NCI-H1694 (cell line): Measurements from ENCODE around the gene MRPL48.
"Not testable (repeated sequence)": the region's sequence is repeated elsewhere in the genome, so short reads cannot be mapped to it uniquely, and the experiment has no call there.

ENCODE experiments used
- DNase-seq: peaks from one replicate; lab custom pipeline; 2025; lab: John Stamatoyannopoulos, UW

Gene MRPL48

GRCh38 chr11:73779084-73779902 lies 8.4 kb upstream of the MRPL48 start:
- peak; percentile 96 for DNase-seq

DNA sequence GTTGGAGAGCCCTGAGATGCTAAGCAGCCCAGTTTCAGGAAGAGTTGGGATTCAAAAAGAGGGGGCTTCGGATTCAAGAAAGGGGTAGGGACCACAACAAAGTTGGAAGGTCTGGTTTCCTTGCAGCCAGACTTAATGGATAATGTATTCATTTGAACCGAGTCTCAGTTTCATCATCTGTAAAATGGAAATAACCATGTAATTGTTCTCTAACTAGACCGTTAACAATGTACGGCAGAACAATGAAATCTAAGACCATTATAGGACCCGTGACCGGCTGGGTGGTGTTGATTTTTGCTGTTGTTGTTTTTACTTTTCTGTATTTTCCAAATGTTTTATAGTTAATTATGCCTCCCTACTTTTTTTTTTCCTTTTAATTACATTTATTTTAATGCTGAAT lies 6.4 kb upstream of the MRPL48 start:
- DNase-seq, result no peak

DNA sequence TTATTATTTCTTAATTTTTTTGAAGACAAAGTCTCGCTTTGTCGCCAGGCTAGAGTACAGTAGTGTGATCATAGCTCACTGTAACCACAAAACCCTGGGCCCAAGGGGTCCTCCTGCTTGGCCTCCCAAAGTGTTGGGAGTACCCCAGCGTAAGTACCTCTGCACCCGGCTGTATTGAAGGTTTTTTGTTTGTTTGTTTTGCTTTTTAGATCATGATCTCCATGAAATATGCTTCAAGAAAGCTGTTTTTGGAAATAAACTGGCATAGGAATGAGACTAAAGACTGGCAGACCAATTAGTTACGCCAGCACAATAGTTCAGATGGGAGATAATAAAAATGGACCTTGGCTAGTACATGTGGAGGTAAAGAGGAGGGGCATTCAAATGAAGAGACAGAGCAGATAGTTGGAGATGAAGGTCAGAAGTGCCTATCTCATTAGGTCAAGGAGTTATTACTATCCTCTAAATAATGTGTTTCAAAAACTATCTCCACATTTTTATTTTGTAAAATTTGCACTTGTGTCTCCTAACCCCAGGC lies 4.1 kb upstream of the MRPL48 start:
- no peak for DNase-seq

GRCh38 chr11:73784080-73784634 lies 3.5 kb upstream of the MRPL48 start:
- DNase-seq, result no peak

DNA sequence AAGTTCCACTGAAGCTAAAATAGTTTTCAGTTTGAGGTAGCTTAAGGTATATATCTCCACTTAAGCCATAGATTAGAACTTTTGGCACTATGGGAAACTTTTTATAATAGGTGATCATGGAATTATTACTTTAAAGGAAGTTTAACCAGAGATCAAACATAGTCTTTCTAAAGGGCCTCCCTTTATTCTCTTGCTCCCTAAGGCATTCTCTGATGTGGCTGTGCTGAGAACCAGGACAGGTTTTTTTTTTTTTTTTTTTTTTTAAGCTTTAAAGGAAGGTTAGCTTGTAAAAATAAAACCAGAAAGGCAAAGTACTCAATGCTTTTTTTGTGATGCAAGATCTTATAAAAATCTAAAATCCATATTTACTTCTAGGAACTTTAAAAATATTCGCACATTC lies 2.9 kb upstream of the MRPL48 start:
- no peak for DNase-seq

GRCh38 chr11:73785467-73785866 lies 2.2 kb upstream of the MRPL48 start:
- not testable (repeated sequence) for DNase-seq

DNA sequence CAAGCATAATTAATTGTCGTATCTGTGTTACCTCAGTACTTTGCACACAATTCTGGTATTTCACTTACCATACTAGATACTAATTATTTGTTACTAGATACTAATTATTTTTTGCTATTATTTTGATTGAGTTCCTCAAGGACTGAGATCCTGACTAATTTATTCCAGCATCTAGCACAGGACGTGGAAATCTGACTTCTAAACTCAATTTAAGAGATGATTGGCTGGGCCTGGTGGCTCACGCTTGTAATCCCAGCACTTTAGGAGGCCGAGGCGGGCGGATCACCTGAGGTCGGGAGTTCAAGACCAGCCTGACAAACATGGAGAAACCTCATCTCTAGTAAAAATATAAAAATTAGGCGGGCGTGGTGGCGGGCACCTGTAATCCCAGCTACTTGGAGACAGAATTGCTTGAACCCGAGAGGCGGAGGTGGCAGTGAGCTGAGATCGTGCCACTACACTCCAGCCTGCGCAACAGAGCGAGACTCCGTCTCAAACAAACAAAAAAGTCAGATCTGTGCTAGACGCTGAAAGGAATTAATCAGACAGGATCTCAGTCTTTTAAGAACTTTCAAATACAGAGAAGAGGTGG lies 527 bp upstream of the MRPL48 start:
- DNase-seq, result no peak

DNA sequence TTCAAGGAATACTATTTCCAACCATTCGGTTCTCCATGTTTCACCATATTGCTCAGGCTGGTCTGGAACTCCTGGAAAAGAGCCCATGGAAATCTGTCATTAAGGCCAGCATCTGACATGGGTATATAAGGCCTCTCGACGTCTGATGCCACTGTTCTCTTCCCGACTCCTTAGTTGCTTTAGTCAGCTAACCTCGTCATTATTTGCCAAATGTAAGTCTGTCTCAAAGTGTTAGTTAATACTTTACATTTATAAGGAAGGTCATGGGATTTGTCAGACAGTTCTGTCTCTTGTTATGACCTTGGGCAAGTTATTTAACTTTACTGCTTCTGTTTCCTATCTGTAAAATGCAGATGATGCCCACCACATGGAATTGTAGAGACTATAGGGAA lies 1.6 kb downstream of the MRPL48 start:
- no peak for DNase-seq

DNA sequence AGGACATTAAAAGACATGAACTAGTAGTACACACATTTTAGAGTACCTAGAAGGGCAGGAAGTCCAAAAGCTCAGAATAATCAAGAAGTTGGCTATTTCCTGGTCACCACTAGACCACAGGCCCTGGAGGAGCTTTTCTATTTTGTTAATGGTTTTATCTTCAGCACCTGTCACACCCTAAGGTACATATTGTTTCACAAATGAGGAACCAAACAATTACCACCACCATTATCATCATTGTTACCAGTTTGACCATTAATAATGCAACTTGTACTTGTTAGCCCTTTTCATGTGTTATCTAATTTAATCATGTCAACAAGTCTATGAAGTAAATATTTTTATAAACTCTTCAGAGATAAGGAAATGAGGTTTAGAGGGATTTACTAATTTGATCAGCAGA lies 4.9 kb downstream of the MRPL48 start:
- DNase-seq, result no peak

DNA sequence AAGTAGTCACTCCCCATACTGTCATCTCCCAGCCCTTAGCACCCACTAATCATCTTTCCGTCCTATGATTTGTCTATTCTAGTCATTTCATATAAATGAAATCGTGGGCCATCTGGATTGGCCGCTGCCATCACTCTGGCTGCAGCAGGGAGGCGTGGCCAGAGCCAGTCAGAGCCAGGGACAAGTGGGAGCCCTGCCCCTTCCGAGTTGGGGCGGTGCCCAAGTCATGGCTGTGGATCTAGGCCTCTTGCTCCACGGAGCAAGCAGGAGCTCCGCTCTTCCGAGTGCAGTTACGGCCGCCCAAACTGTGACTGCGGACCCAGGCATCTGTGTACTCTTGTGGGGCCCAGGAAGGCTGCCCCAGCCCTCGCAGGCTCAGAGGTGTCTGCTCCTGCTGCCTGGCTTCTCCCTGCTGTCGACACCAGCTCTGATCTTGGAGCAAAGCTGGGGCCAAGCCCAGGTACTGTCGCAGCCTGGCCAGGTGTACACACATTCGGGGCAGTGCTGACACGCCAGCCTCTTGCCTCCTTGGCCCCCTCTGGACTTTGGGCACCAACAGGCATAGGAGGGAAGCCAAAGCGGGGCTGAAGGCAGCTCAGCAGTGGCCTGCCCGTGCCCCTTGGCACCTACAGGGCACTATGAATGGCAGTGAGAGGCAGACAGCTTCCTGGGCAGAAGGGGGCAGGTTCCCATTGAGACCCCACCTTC lies 8.4 kb downstream of the MRPL48 start:
- DNase-seq, result no peak

DNA sequence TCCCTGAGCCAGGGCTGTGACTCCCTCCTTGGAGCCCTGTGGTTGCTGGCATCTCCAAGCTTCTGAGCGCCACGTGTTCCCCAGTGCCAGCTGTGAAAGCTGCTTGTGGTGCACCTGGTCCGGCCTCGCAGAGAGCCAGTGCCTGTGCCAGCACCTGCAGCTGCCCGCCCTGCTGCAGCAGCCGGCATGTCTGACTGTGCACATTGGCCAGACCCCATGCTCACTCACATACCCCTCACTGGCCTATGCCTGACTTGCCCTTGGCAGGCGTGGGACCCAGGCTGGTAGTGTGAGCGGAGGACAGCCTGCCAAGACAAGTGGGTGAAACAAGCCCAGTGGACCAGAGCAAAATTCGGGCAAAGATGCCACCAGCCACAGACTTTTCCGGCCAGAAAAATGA lies 9.8 kb downstream of the MRPL48 start:
- DNase-seq, result no peak

DNA sequence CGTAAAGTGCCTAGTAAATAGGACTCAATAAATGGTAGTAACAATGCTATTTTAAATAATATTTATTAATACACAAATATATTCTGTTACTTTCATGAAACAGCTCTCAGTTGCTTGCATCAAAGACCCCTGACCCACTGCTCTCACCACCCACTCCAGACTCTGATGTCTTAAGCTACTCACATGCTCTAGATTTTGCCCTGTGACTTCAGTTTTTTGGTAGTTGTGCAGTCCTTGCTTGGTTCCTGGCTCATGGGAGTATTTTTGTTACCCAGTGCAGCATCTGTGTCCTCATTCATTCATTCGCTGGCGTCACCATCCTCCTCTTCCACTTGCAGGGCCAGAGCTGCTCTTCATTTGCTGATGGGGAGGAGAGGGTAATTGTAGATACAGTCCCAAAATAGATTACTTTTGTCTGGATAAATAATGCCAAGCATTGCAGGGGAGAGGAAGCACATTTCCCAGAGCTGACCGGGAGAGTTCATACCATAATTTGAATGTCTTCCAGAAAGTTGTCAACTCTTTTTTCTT lies 12.7 kb downstream of the MRPL48 start:
- DNase-seq, result no peak

GRCh38 chr11:73801136-73801535 lies 13.5 kb downstream of the MRPL48 start:
- no peak for DNase-seq

DNA sequence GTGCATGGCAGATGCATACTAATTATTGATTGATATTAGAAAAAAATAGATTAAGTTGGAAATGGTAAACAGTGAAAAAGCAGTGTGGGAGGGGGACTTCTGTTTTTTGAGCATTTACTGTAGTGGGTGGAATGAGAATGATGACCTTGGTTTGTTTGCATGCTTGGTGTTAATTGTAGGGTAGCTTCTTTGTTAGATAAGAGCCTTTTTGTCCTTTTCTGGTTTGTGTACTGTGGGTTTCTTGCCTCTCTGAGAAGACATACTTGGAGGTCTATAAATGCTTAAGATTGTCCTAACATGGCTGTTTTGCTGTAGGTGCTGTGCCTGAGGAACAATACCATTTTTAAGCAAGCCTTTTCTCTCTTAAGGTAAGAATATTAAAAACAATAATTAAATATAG lies 17.0 kb downstream of the MRPL48 start:
- no peak for DNase-seq

DNA sequence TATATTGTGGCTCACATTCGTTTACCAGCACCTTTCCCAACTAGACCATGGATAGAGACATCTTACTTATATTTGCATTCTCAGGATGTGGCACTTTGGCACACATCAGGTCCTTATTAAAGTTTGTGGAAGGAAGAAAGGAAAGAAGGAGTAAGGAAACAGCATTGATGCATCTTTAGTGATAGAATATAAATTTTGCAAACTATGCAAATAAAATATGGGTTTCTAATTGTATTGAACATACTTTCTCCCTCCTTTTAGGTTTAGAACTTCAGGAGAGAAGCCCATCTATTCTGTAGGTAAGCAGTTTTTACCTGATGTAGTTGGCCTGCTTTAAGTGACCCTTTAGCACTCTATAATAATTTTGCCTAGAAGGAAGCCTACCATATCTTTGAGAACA lies 20.4 kb downstream of the MRPL48 start:
- no peak for DNase-seq

DNA sequence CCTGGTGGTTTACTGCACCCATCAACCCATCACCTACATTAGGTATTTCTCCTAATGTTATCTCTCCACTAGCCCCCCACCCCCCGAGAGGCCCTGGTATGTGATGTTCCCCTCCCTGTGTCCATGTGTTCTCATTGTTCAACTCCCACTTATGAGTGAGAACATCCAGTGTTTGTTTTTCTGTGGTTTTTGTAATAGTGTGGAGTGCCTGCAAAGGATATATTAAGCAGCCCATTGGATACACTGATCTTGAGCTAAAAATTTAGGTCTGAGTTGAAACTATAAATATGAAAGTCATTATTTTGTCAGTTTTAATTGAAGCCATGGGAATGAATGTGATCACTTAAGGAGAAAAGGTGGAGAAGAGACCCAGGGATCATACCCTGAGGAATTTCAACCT lies 23.0 kb downstream of the MRPL48 start:
- DNase-seq, result no peak

DNA sequence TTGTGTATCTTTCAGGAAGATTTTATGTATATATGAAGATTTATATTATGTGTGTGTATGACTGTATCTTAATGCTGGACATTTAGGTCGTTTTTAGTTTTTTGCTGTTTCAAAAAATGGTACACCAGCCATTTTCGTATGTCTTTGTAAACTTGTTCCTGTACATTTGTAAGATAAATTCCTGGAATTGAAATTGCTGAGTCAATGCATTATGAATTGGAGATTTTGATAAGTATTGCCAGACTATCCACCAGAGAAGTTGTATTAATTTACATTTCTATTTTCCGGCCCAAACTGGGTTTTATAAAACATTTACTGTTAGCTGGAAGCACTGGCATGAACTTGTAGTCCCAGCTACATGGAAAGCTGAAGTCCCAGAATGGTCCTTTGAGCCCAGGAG lies 24.6 kb downstream of the MRPL48 start:
- no peak for DNase-seq

GRCh38 chr11:73814812-73815211 lies 27.1 kb downstream of the MRPL48 start:
- no peak for DNase-seq

DNA sequence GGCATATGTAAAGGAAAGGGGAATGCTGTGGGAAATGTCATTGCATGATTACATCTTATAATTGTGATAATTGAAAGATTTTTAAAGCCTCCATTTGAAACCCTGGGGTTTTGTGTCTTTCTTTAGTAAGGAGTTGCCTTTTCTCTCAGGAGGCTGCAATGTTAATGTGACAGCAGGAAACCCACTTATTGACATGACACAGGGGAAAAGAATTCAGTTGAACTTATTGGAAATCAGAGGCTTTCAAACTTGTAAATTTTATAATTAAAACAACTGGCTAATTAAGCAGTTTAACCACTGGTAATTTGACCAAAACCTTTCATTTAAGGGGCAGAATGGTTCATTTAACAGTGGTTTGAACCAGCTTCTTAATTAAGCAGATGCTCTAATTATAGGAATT lies 31.2 kb downstream of the MRPL48 start:
- DNase-seq, result no peak

- no peak for DNase-seq
These were observed 42.6 kb downstream of the MRPL48 start for GRCh38 chr11:73830261-73830660.

GRCh38 chr11:73833067-73833466 lies 45.4 kb downstream of the MRPL48 start:
- DNase-seq, result no peak

DNA sequence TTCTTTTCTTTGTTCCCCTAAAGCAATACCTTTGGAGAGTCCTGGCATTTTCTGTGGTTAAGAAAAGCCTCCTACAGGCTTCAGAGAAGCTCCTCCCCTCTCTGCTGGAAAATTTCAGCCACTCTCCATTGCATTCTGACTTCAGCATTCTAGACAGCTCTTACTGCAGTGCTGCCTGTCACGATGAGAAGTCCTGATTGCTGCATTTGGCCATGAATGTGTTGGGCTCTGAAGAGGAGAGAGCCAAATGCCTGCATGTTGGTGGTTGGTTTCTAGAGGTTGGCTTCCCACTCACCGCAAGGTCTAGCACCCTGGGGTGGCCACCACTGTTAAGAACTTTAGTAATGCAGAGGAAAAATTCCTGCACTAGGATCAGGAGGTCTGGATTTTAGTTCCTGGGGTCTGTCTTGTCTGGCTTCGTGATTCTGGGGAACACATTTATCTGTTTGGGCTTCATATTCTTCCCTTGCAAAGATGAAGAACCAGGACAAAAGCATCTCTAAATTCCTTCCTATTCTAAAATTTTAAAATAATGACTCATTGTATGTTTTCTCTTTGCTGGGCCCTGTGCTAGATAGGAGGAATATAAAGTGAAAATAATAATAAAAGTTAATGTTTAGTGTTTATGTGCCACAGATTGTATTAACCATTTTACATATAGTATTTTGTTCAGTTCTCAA lies 50.9 kb downstream of the MRPL48 start:
- DNase-seq, result no peak
